Loucy (cell line): ENCODE measurements around the gene TRIM37.

Experiments
- EZH2phosphoT487 ChIP-seq: fragments of 200-600 bp; IDR thresholded peaks from 2 replicates; pipeline ENCODE4 v1.6.1; 2018; ENCODE audit warnings: antibody characterized with exemption, mild to moderate bottlenecking, moderate library complexity, borderline replicate concordance
- TF ChIP-seq, protein P1 (sequence below): fragments of 200-600 bp; sonication (generic); conservative IDR thresholded peaks from 2 replicates; pipeline ENCODE4 v1.5.1; 2014; ENCODE audit warnings: mild to moderate bottlenecking, antibody characterized with exemption, low read length

DNA sequence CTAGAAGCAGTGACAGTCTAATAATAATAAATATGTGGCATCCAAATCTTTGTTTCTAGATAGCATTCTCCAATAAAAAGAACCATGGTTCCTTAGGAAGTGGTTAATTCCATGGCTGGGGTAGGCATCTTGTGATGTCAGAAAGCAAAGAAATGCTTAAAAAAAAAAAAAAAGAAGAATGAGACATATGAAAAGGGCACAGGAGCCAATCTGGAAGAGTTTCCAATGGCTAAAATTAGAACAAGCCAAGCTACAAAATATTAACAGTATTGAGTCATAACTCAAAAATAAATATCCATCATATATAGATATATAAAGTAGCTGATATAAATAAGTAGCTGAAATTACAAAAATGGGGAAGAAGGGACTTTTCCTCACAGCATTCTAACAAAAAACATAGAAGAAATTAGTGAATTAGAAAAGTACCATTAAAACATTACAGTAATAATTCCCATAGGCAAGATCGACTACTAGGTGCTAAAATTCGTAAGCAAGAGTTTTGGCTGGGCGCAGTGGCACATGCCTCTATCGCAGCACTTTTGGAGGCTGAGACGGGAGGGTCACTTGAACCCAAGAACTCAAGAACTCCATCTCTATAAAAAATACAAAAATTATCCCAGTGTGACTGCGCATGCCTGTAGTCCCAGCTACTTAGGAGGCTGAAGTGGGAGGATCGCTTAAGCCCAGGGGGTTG, 111.3 kb downstream of the TRIM37 start:
- TF ChIP-seq, protein P1, sequence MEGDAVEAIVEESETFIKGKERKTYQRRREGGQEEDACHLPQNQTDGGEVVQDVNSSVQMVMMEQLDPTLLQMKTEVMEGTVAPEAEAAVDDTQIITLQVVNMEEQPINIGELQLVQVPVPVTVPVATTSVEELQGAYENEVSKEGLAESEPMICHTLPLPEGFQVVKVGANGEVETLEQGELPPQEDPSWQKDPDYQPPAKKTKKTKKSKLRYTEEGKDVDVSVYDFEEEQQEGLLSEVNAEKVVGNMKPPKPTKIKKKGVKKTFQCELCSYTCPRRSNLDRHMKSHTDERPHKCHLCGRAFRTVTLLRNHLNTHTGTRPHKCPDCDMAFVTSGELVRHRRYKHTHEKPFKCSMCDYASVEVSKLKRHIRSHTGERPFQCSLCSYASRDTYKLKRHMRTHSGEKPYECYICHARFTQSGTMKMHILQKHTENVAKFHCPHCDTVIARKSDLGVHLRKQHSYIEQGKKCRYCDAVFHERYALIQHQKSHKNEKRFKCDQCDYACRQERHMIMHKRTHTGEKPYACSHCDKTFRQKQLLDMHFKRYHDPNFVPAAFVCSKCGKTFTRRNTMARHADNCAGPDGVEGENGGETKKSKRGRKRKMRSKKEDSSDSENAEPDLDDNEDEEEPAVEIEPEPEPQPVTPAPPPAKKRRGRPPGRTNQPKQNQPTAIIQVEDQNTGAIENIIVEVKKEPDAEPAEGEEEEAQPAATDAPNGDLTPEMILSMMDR, result no peak
- TF ChIP-seq EZH2phosphoT487, result no peak
